ENCODE measurements around the gene TRPM3. TPM values are rescaled to one million over a fixed set of nuclear protein-coding genes. Genes with fewer than 3 reads are reported as not detected.
"Not testable (repeated sequence)": the region's sequence is repeated elsewhere in the genome, so short reads cannot be mapped to it uniquely, and the experiment has no call there.

TRPM3 gene
- total and polyA plus RNA-seq, 9 of the 15 experiments (the other 6 are each of a cell fraction or from before 2014, with no cell fraction given) = 0.04 TPM; not detected in 8

DNA sequence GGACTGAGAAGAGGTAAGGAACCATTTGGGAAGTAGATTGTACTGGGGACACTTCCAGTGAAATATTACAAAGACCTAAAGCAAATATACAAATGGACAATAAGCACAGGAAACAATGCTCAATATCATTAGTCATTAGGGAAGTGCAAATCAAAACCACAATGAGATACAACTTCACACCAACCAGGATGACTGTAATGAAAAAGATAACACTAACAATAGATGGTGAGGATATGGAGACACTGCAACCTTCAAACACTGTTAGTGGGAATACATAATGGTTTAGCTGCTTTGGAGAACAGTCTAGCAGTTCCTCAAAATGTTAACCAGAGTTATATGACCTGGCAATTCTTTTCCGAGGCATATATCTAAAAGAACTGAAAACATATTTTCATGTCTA, 149.7 kb downstream of the TRPM3 start (continued):
- no peak for TF ChIP-seq ZNF174 (CRISPR knock-in tag; IDR thresholded peaks at IDR 0.05)

DNA sequence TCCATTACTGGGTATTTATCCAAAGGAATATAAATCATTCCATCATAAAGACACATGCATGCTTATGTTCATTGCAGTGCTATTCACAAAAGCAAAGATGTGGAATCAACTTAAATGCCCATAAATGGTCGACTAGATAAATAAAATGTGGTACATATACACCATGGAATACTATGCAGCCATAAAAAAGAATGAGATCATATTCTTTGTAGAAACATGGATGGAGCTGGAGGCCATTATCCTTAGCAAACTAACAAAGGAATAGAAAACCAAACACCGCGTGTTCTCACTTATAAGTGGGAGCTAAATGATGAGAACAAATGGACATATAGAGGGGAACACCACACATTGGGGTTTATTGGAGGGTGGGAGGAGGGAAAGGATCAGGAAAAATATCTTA, 155.0 kb downstream of the TRPM3 start:
- H3K36me3 ChIP-seq (ENCODE audit: control insufficient read depth, insufficient read depth, low read length); H2AFZ ChIP-seq (ENCODE audit: low read depth, low read length); H3K27ac ChIP-seq (ENCODE audit: extremely low read depth, low read depth, low read length); DNase-seq (ENCODE audit: extremely low read depth in 1 of 4, low spot score in 3 of 4); H3K9me3 ChIP-seq (replicated peaks; ENCODE audit: control insufficient read depth, insufficient read depth, low read depth, low read length); H4K20me1 ChIP-seq (replicated peaks; ENCODE audit: control insufficient read depth, insufficient read depth, low read length); H3K79me2 ChIP-seq (ENCODE audit: control insufficient read depth, insufficient read depth, low read length); in situ Hi-C loops (cut with MboI); FAIRE-seq; H3K4me2 ChIP-seq (ENCODE audit: insufficient read depth, low read length); H3K9ac ChIP-seq (ENCODE audit: insufficient read depth in 1 of 2, low read depth in 2 of 2, low read length in 2 of 2); BruUV-seq (replicated peaks); H3K4me3 ChIP-seq; H3K4me1 ChIP-seq (replicated peaks in 1 of 2; ENCODE audit: control insufficient read depth in 2 of 2, insufficient read depth in 2 of 2, low read length in 2 of 2); H3K9me1 ChIP-seq (ENCODE audit: control insufficient read depth, insufficient read depth, low read length); intact Hi-C loops (cut with micrococcal nuclease); CTCF ChIA-PET (ENCODE audit: low intra/inter-chr PET ratio); POLR2A ChIA-PET; ATAC-seq; H3K27me3 ChIP-seq (ENCODE audit: control insufficient read depth in 2 of 2, insufficient read depth in 2 of 2, low read length in 2 of 2): not testable (repeated sequence)
- WGBS (ENCODE audit: insufficient coverage, low coverage, missing lambda C conversion rate) = 0% methylated on average over 3 of the region's 3 CpGs

GRCh38 chr9:70964861-70965260, 156.6 kb downstream of the TRPM3 start:
- Histone ChIP-seq H3K9me3 (replicated peaks; ENCODE audit: control insufficient read depth, insufficient read depth, low read depth, low read length) (no peaks in the 10 kb centered on the region), H3K36me3 (ENCODE audit: control insufficient read depth, insufficient read depth, low read length) (no peaks in the 10 kb centered on the region), H4K20me1 (replicated peaks; ENCODE audit: control insufficient read depth, insufficient read depth, low read length) (no peaks in the 10 kb centered on the region), H3K9me1 (ENCODE audit: control insufficient read depth, insufficient read depth, low read length) (no peaks in the 10 kb centered on the region), H3K79me2 (ENCODE audit: control insufficient read depth, insufficient read depth, low read length) (no peaks in the 10 kb centered on the region), H3K4me3 (no peak overlapping the region), H3K27ac (ENCODE audit: extremely low read depth, low read depth, low read length) (no peak overlapping the region), H3K4me1 (replicated peaks in 1 of 2; ENCODE audit: control insufficient read depth in 2 of 2, insufficient read depth in 2 of 2, low read length in 2 of 2) (no peaks in the 10 kb centered on the region), H3K4me2 (ENCODE audit: insufficient read depth, low read length) (no peak overlapping the region), H2AFZ (ENCODE audit: low read depth, low read length) (no peak overlapping the region), H3K9ac (ENCODE audit: insufficient read depth in 1 of 2, low read depth in 2 of 2, low read length in 2 of 2) (no peak overlapping the region), H3K27me3 (ENCODE audit: control insufficient read depth in 2 of 2, insufficient read depth in 2 of 2, low read length in 2 of 2) (no peaks in the 10 kb centered on the region)
- in situ Hi-C loops (cut with MboI) = no loop called here
- ChIA-PET CTCF (ENCODE audit: low intra/inter-chr PET ratio) (no interaction called here), POLR2A (no interaction called here)
- intact Hi-C loops (cut with micrococcal nuclease) = no loop called here
- ATAC-seq (no peak), DNase-seq (ENCODE audit: extremely low read depth in 1 of 4, low spot score in 3 of 4) (no peak), FAIRE-seq (no peak)
- no TSS peak for BruUV-seq (replicated peaks)
- TF ChIP-seq SETDB1 (IDR thresholded peaks at IDR 0.05; ENCODE audit: low read length) (no peak), ZBTB11 (CRISPR knock-in tag; IDR thresholded peaks at IDR 0.05) (no peak)

Measured in K562 (cell line).